GM23248 (cell line): ENCODE data around the gene NKAIN2. TPM values are rescaled to one million over a fixed set of nuclear protein-coding genes. Genes with fewer than 3 reads are reported as not detected.
A peak's percentile ranks its signal among the peaks of the same experiment; 100 is the strongest.

ENCODE experiments used
- DNase-seq: peaks from one replicate; pipeline ENCODE4 v3.0.0-alpha.2; 2015
- H2AFZ ChIP-seq: fragments of 200-600 bp; sonication (generic); 2 replicates; pipeline ENCODE4 v1.6.1; 2016; ENCODE audit warnings: antibody characterized with exemption
- H3F3A ChIP-seq: fragments of 200-600 bp; sonication (generic); 2 replicates; pipeline ENCODE4 v1.6.1; 2016; ENCODE audit warnings: mild to moderate bottlenecking, antibody characterized with exemption, mixed run types; ENCODE audit not compliant: insufficient read depth
- H3K27ac ChIP-seq: fragments of 200-600 bp; sonication (generic); 2 replicates; pipeline ENCODE4 v1.5.1; 2016; ENCODE audit warnings: mild to moderate bottlenecking
- H3K27me3 ChIP-seq: fragments of 200-600 bp; sonication (generic); replicated peaks from 2 replicates; pipeline ENCODE4 v1.6.1; 2016; ENCODE audit warnings: mild to moderate bottlenecking; ENCODE audit not compliant: insufficient read depth
- H3K36me3 ChIP-seq: fragments of 200-600 bp; sonication (generic); 2 replicates; pipeline ENCODE4 v1.6.1; 2016; ENCODE audit warnings: low read depth, mild to moderate bottlenecking
- H3K4me1 ChIP-seq: fragments of 200-600 bp; sonication (generic); 2 replicates; pipeline ENCODE4 v1.6.1; 2016; ENCODE audit warnings: mild to moderate bottlenecking; ENCODE audit not compliant: insufficient read depth
- H3K4me2 ChIP-seq: fragments of 200-600 bp; sonication (generic); one replicate; pipeline ENCODE4 v1.6.1; 2016; ENCODE audit warnings: mild to moderate bottlenecking; ENCODE audit not compliant: unreplicated experiment
- H3K4me3 ChIP-seq: fragments of 200-600 bp; sonication (generic); 2 replicates; pipeline ENCODE4 v1.5.1; 2016; ENCODE audit warnings: mild to moderate bottlenecking
- H3K79me2 ChIP-seq: fragments of 200-600 bp; sonication (generic); 2 replicates; pipeline ENCODE4 v1.6.1; 2016; ENCODE audit warnings: mild to moderate bottlenecking; ENCODE audit not compliant: insufficient read depth
- H3K9ac ChIP-seq: fragments of 200-600 bp; sonication (generic); 2 replicates; pipeline ENCODE4 v1.6.1; 2016; ENCODE audit warnings: mild to moderate bottlenecking
- H3K9me2 ChIP-seq: fragments of 200-600 bp; sonication (generic); 2 replicates; pipeline ENCODE4 v1.6.1; 2016; ENCODE audit warnings: mixed run types, mild to moderate bottlenecking, moderate library complexity; ENCODE audit not compliant: insufficient read depth
- H3K9me3 ChIP-seq: fragments of 200-600 bp; sonication (generic); one replicate; pipeline ENCODE4 v1.6.1; 2017; ENCODE audit warnings: low read depth
- H4K20me1 ChIP-seq: fragments of 200-600 bp; sonication (generic); 2 replicates; pipeline ENCODE4 v1.6.0; 2016; ENCODE audit not compliant: insufficient read depth
- EZH2 ChIP-seq: fragments of 200-600 bp; sonication (generic); IDR thresholded peaks from 2 replicates; pipeline ENCODE4 v1.6.1; 2018; ENCODE audit warnings: antibody characterized with exemption, mild to moderate bottlenecking; ENCODE audit not compliant: insufficient read depth, poor library complexity, severe bottlenecking
- EZH2phosphoT487 ChIP-seq: fragments of 200-600 bp; sonication (generic); IDR thresholded peaks from 2 replicates; pipeline ENCODE4 v1.6.1; 2018; ENCODE audit warnings: antibody characterized with exemption, moderate library complexity, mild to moderate bottlenecking, low read depth; ENCODE audit not compliant: insufficient read depth
- WGBS, 2 experiments: methylation state at CpG; one replicate each; pipeline ENCODE4 v1.1.6; 2015 to 2017; ENCODE audit warnings: low lambda C conversion rate in 2 of 2, low coverage in 1 of 2; ENCODE audit errors: missing lambda C conversion rate in 2 of 2; 5-methylcytosine and 5-hydroxymethylcytosine counted together
- in situ Hi-C: fragments of 300-500 bp; cut with MboI; formaldehyde crosslinking; loops from 2 replicates; pipeline ENCODE4 v1.15.0; 2020
- polyA plus RNA-seq: library from polyadenylated mRNA; unstranded; fragments of >200 nt; fragmentation: Nextera tagmentation; extraction: Ambion mirVana; gene quantifications from 2 replicates; pipeline ENCODE4 v1.2.1, GENCODE V29; 2016
- total RNA-seq: library from RNA; depleted of rRNA; stranded (reverse); fragments of >200 nt; shearing (Covaris generic); gene quantifications from 2 replicates; pipeline ENCODE4 v1.2.3, GENCODE V29; 2014

NKAIN2 gene
- total and polyA plus RNA-seq, 2 experiments from 2014 or later = not detected

DNA sequence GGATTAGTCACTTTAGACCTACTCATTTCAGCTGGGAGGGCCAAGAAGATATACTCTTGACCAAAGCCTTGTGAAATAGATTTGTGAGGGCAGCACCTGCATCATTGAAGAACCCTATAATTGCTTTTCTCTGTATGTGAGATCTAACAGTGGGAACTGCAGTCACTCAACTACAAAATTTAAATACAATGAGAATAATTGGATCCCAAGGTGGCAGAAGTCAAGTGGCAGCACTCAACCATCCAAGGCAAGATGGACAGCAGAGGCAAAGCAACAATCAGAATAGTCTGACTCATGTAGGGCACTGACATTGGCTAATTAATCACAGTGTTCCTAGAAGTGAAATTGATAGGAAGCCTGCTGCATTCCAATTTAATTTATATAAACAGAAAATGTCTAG lies 8.9 kb upstream of the NKAIN2 start:
- H3F3A ChIP-seq = no peaks in the 10 kb centered on the region
- no peak overlapping the region for H3K27ac ChIP-seq
- DNase-seq = no peak
- H3K9me2 ChIP-seq = no peaks in the 10 kb centered on the region
- H2AFZ ChIP-seq = no peak overlapping the region
- no peak for TF ChIP-seq EZH2
- no peak for TF ChIP-seq EZH2phosphoT487
- no peaks in the 10 kb centered on the region for H4K20me1 ChIP-seq
- H3K27me3 ChIP-seq = no peaks in the 10 kb centered on the region; the same call in 1 of the 2 replicates
- H3K9ac ChIP-seq = no peak overlapping the region
- H3K79me2 ChIP-seq = no peaks in the 10 kb centered on the region
- no peaks in the 10 kb centered on the region for H3K9me3 ChIP-seq
- H3K4me3 ChIP-seq = no peak overlapping the region
- no peak overlapping the region for H3K4me2 ChIP-seq
- no peaks in the 10 kb centered on the region for H3K36me3 ChIP-seq
- in situ Hi-C loops = no loop called here
- H3K4me1 ChIP-seq = no peaks in the 10 kb centered on the region

DNA sequence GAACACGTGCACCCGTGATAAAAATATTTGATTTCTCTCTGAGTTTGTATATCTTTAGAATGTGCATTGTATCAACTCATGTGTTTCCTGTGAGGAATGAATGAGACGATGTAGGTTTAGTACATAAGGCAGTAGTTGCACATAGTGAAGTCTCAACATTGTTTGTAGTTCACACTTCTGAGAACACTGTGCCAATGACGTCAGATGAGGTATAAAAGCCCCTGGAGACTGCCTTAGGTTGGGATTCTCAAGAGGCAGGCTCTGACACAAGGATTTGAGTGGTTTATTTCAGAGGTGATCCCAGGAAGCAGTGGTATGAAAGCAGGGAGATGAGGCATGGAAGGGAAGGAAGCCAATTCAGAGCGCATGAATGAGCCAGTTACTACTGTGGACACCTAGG lies 2.6 kb upstream of the NKAIN2 start:
- Histone ChIP-seq H3K27me3 (peaks cover 25% of the 10 kb centered on the region), H2AFZ (no peak overlapping the region), H3K9me3 (no peaks in the 10 kb centered on the region), H3K4me3 (no peak overlapping the region), H3F3A (no peaks in the 10 kb centered on the region), H3K9ac (no peak overlapping the region), H3K4me1 (no peaks in the 10 kb centered on the region), H4K20me1 (no peaks in the 10 kb centered on the region), H3K79me2 (no peaks in the 10 kb centered on the region), H3K36me3 (no peaks in the 10 kb centered on the region), H3K9me2 (no peaks in the 10 kb centered on the region), H3K27ac (no peak overlapping the region), H3K4me2 (no peak overlapping the region)
- TF ChIP-seq EZH2phosphoT487 (no peak), EZH2 (no peak)
- WGBS, 2 experiments = 44 to 49% methylated on average over 5 of the region's 5 CpGs
- DNase-seq = no peak
- in situ Hi-C loops = no loop called here

DNA sequence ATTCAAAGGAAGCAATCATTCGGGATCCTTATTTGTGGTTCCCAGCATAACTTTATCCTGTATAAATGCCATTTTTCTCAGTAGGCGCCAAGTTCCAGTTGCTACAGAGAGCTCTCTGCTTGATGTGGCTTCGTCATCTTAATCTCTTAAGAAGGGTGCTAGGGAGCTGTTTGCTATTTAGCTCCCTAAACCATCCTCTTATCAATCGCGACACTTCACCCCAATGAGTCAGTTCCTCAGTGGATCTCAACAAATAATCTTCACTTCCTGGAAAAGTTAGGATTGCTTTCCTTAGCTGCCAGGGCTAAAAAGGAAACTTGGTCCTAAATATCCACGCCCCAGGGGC lies 1.3 kb upstream of the NKAIN2 start:
- Histone ChIP-seq H3K4me1 (no peaks in the 10 kb centered on the region), H3K27ac (no peak overlapping the region), H3K9me3 (no peaks in the 10 kb centered on the region), H3K27me3 (peaks cover 38% of the 10 kb centered on the region), H3K4me3 (peak overlapping the region; percentile 72; the same call in 1 of the 2 replicates), H3K79me2 (no peaks in the 10 kb centered on the region), H3F3A (no peaks in the 10 kb centered on the region), H3K36me3 (no peaks in the 10 kb centered on the region), H3K4me2 (peak overlapping the region; percentile 90), H2AFZ (peak overlapping the region; percentile 52), H4K20me1 (no peaks in the 10 kb centered on the region), H3K9me2 (no peaks in the 10 kb centered on the region), H3K9ac (no peak overlapping the region)
- WGBS, 2 experiments = 24 to 25% methylated on average over 6 of the region's 6 CpGs
- TF ChIP-seq EZH2phosphoT487 (no peak), EZH2 (no peak)
- DNase-seq = no peak
- in situ Hi-C loops = no loop called here

DNA sequence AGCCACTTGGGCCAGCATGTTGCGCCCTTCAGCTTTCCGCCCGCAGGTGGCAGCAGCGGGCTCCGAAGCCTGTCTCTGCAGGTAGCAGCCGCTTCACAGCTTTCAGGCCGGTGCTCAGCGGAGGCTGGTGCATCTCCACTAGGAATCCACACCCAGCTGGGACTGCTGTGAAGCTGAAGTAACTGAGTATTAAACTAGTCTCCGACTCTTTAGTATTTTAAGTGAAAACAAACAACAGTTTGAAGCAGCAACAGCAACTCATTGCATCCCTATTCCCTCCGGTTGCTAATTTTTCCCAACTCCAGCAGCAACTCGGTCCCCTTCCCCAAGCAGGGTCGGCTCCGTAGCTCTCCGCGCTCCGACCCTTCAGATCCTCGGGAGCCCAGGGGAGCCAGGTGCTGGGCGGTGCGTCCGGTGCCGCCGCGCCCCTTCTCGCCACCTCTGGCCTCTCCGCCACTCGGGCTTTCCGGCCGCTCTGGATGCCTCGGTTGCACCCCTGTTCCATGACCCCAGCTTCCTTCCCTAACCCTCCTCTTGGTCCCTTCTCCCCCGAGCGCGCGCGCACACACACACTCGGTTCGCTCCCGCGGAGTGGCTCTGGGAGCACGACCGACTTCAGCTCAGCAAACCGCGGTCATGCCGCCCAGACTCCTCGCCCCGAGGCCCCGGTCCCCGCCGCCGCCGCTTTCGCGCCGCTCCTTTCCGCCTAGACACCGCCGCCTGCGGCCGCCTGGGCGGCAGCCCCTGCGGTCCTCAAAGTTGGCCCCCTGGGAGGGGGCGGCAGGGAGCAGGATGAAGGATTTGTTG lies 765 bp upstream of the NKAIN2 start:
- peak overlapping the region; percentile 72 for H3K4me3 ChIP-seq
- no peaks in the 10 kb centered on the region for H3K36me3 ChIP-seq
- no peaks in the 10 kb centered on the region for H3K79me2 ChIP-seq
- in situ Hi-C loops = no loop called here
- WGBS, 2 experiments = 1% methylated on average over 57 to 61 of the region's 61 CpGs
- H4K20me1 ChIP-seq = no peaks in the 10 kb centered on the region
- no peak overlapping the region for H3K27ac ChIP-seq
- no peak overlapping the region for H3K9ac ChIP-seq
- H3F3A ChIP-seq = no peaks in the 10 kb centered on the region
- H3K9me3 ChIP-seq = no peaks in the 10 kb centered on the region
- H3K4me1 ChIP-seq = no peaks in the 10 kb centered on the region
- H2AFZ ChIP-seq = peak overlapping the region; percentile 52
- peak overlapping the region; percentile 90 for H3K4me2 ChIP-seq
- peaks cover 41% of the 10 kb centered on the region for H3K27me3 ChIP-seq
- peak; percentile 79 for DNase-seq
- TF ChIP-seq EZH2 = peak; percentile 56
- 0 out of 2 replicates have a peak, but pooled peaks have one; percentile 61 for TF ChIP-seq EZH2phosphoT487
- H3K9me2 ChIP-seq = no peaks in the 10 kb centered on the region
